ENCODE measurements around the gene CCDC61.

The CCDC61 gene

DNA sequence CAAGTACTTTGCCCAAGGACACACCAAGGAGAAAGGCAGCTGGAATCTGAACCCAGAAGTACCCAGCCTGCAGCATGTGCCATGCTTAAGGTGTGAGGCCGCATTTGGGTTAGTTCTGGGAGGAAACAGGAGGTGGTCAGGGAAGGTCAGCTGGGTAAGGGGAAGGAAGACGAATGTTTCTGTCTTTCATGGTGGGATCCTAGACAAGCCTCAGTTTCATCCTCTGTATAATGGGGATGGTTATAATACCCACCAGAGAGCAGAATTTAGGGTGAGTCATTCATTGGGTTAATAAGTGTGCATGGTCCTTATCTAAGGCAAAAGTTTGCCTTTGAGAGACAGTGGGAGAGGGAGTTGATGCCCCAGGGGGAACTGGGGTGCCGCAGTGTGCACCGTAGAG is 3.6 kb downstream of the CCDC61 start:
- peaks cover 30% of the 10 kb centered on the region for H3K79me2 ChIP-seq (ENCODE audit: insufficient read depth, low read length)
- no peaks in the 10 kb centered on the region for H3K9me3 ChIP-seq (ENCODE audit: insufficient read depth, low read length, severe bottlenecking)
- H2AFZ ChIP-seq (ENCODE audit: low read depth, low read length), result no peak overlapping the region
- H3K4me2 ChIP-seq (ENCODE audit: insufficient read depth, low read length), result no peak overlapping the region
- H3K9ac ChIP-seq (ENCODE audit: low read depth, low read length), result no peak overlapping the region
- H3K27me3 ChIP-seq (ENCODE audit: insufficient read depth, low read length, poor library complexity), result no peaks in the 10 kb centered on the region
- DNase-seq, result no peak
- peaks cover 6% of the 10 kb centered on the region; the same call in 1 of the 2 replicates for H4K20me1 ChIP-seq (ENCODE audit: insufficient read depth, low read length)
- H3K4me1 ChIP-seq (ENCODE audit: insufficient read depth, low read length), result peaks cover 22% of the 10 kb centered on the region
- H3K36me3 ChIP-seq (ENCODE audit: insufficient read depth, low read length), result peaks cover 17% of the 10 kb centered on the region
- TF ChIP-seq EZH2 (IDR thresholded peaks at IDR 0.05; ENCODE audit: borderline replicate concordance, low read depth, low read length, severe bottlenecking), result no peak
- TF ChIP-seq, protein P1, sequence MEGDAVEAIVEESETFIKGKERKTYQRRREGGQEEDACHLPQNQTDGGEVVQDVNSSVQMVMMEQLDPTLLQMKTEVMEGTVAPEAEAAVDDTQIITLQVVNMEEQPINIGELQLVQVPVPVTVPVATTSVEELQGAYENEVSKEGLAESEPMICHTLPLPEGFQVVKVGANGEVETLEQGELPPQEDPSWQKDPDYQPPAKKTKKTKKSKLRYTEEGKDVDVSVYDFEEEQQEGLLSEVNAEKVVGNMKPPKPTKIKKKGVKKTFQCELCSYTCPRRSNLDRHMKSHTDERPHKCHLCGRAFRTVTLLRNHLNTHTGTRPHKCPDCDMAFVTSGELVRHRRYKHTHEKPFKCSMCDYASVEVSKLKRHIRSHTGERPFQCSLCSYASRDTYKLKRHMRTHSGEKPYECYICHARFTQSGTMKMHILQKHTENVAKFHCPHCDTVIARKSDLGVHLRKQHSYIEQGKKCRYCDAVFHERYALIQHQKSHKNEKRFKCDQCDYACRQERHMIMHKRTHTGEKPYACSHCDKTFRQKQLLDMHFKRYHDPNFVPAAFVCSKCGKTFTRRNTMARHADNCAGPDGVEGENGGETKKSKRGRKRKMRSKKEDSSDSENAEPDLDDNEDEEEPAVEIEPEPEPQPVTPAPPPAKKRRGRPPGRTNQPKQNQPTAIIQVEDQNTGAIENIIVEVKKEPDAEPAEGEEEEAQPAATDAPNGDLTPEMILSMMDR (IDR thresholded peaks at IDR 0.05; ENCODE audit: borderline replicate concordance, extremely low read depth, low read length, poor library complexity, severe bottlenecking), result no peak
- H3K4me3 ChIP-seq (ENCODE audit: low read depth in 1 of 2, low read length in 2 of 2), result no peak overlapping the region
- no peak for ATAC-seq (ENCODE audit: insufficient read depth, low read depth)
- H3K27ac ChIP-seq (ENCODE audit: low read length), result no peak overlapping the region

DNA sequence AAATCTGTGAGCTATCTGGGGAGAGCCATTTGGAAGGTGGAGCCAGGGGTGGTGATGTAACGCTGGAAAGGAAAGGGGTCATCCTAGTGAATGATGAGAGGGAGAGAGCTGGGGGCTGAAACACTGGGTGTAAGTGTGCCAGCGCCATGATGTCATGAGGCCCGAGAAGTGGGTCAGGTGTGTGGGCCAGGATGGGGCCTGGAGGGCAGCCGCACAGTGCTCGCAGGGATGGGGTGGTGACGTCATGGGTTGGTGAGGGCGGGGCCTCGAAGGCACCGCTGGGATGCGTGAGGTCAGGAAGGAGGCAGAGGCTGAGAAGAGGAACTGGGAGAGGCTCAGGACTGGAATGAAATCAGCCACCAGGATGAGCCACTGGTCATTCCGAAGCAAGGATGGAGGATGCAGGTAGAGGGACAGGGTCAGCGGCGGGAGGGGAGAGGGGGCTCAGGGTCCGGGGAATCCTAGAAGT is 4.4 kb downstream of the CCDC61 start:
- no peak overlapping the region for H2AFZ ChIP-seq (ENCODE audit: low read depth, low read length)

DNA sequence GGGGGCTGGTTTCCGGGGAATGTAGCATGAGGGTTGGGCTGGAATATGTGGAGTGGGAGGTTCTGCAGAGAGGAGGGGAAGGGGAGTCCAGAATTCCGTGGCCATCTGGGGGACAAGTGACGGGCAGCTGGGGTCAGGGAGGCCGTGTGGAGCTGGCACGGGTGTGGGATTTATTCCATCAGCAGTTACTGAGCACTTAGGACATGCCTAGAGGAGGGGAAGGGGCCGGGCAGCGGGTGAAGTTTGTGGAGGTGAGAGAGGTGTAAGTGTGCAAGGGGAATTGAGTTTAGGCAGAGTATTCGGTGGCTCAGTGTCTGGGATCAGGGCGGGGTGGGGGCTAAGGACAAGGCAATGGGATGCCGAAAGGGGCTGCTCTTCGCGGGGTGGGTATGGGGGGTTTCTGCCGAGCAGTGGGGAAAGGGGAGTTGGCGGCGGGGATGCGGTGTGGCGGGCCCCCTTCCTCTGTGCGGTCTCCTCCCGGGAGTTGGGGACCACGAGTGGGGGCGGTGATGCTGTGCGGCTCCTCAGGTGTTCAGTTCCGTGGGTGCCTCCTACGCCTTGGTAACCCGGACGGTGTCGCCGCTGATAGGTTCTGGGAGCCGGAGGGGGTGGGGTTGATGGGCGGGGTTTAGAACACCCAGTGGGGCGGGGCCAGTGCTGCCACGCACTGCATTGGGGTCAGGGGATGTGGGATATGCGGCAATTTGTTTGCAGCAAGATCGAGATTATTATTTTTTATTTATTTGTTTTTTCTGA is 5.4 kb downstream of the CCDC61 start:
- Histone ChIP-seq H3K79me2 (ENCODE audit: insufficient read depth, low read length) (peaks cover 27% of the 10 kb centered on the region), H3K27ac (ENCODE audit: low read length) (no peak overlapping the region), H3K4me3 (ENCODE audit: low read depth in 1 of 2, low read length in 2 of 2) (no peak overlapping the region), H3K9ac (ENCODE audit: low read depth, low read length) (no peak overlapping the region), H3K4me2 (ENCODE audit: insufficient read depth, low read length) (no peak overlapping the region), H2AFZ (ENCODE audit: low read depth, low read length) (no peak overlapping the region), H3K9me3 (ENCODE audit: insufficient read depth, low read length, severe bottlenecking) (no peaks in the 10 kb centered on the region), H3K36me3 (ENCODE audit: insufficient read depth, low read length) (peaks cover 20% of the 10 kb centered on the region), H3K27me3 (ENCODE audit: insufficient read depth, low read length, poor library complexity) (no peaks in the 10 kb centered on the region), H4K20me1 (ENCODE audit: insufficient read depth, low read length) (peaks cover 6% of the 10 kb centered on the region; the same call in 1 of the 2 replicates), H3K4me1 (ENCODE audit: insufficient read depth, low read length) (peaks cover 14% of the 10 kb centered on the region)
- TF ChIP-seq, protein P1 (IDR thresholded peaks at IDR 0.05; ENCODE audit: borderline replicate concordance, extremely low read depth, low read length, poor library complexity, severe bottlenecking), result no peak
- TF ChIP-seq EZH2 (IDR thresholded peaks at IDR 0.05; ENCODE audit: borderline replicate concordance, low read depth, low read length, severe bottlenecking), result no peak
- DNase-seq (peak; percentile 14), ATAC-seq (ENCODE audit: insufficient read depth, low read depth) (no peak; the same call in 2 of the 3 replicates)

More for the DNA sequence above, 4.4 kb downstream of the CCDC61 start:
- H3K36me3 ChIP-seq (ENCODE audit: insufficient read depth, low read length), result peaks cover 20% of the 10 kb centered on the region
- DNase-seq (no peak), ATAC-seq (ENCODE audit: insufficient read depth, low read depth) (no peak)
- H3K27ac ChIP-seq (ENCODE audit: low read length), result no peak overlapping the region
- H3K79me2 ChIP-seq (ENCODE audit: insufficient read depth, low read length), result peaks cover 30% of the 10 kb centered on the region
- no peak overlapping the region for H3K9ac ChIP-seq (ENCODE audit: low read depth, low read length)
- TF ChIP-seq EZH2 (IDR thresholded peaks at IDR 0.05; ENCODE audit: borderline replicate concordance, low read depth, low read length, severe bottlenecking), result no peak
- TF ChIP-seq, protein P1 (IDR thresholded peaks at IDR 0.05; ENCODE audit: borderline replicate concordance, extremely low read depth, low read length, poor library complexity, severe bottlenecking), result no peak
- H3K4me3 ChIP-seq (ENCODE audit: low read depth in 1 of 2, low read length in 2 of 2), result no peak overlapping the region
- no peaks in the 10 kb centered on the region for H3K27me3 ChIP-seq (ENCODE audit: insufficient read depth, low read length, poor library complexity)
- H3K9me3 ChIP-seq (ENCODE audit: insufficient read depth, low read length, severe bottlenecking), result no peaks in the 10 kb centered on the region
- H3K4me2 ChIP-seq (ENCODE audit: insufficient read depth, low read length), result no peak overlapping the region
- H3K4me1 ChIP-seq (ENCODE audit: insufficient read depth, low read length), result peaks cover 16% of the 10 kb centered on the region
- H4K20me1 ChIP-seq (ENCODE audit: insufficient read depth, low read length), result peaks cover 6% of the 10 kb centered on the region; the same call in 1 of the 2 replicates
